HFF-Myc (cell line): Measurements from ENCODE around the gene MICAL1.

Experiments used
- DNase-seq: peaks from one replicate; pipeline ENCODE4 v3.0.0-alpha.2; 2011; ENCODE audit warnings: low read depth; ENCODE audit errors: extremely low read depth
- H3K4me3 ChIP-seq: replicated peaks from 2 replicates; pipeline ENCODE4 v1.5.1; 2011; ENCODE audit warnings: low read depth, mild to moderate bottlenecking, control low read depth, low read length
- CTCF ChIP-seq: IDR thresholded peaks from 2 replicates; pipeline ENCODE4 v1.5.1; 2012; ENCODE audit warnings: mild to moderate bottlenecking, low read depth, low read length, control low read depth; ENCODE audit errors: missing control alignments

The MICAL1 gene

DNA sequence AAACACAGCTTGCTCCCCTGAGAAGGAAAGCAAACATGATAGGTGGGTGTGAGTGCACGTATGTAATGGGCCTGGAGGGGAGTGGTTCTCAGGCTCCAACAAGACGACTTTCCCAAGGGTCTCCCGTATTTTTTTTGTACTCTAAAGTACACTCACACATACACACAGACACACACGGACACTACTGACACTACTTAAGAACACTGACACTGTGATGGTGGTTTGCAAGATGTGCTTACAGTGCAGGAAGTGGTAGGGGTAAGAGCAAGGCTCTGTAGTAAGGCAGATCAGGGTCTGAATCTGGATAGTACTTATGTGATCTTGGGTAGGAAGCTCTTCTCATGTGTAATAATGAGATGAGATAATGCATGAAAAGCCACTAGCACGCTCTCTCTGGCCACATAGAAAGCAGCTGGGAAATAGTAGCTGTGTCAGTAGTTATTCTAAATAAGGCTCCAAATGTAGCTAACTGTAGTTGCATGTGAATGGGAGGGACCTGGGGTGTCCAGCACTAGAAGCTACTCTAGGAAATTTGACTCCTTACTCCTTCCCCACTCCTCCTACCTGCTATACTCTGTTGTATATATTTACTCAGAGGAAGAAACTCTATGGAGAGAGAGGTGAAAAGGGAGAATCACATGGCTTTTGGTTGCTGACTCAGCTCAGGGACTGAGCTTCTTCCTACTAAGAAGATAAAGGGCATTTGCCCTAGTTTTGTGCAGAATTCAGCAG is 35.8 kb upstream of the MICAL1 start:
- TF ChIP-seq CTCF, result no peak
- H3K4me3 ChIP-seq, result no peak overlapping the region
- DNase-seq, result no peak

DNA sequence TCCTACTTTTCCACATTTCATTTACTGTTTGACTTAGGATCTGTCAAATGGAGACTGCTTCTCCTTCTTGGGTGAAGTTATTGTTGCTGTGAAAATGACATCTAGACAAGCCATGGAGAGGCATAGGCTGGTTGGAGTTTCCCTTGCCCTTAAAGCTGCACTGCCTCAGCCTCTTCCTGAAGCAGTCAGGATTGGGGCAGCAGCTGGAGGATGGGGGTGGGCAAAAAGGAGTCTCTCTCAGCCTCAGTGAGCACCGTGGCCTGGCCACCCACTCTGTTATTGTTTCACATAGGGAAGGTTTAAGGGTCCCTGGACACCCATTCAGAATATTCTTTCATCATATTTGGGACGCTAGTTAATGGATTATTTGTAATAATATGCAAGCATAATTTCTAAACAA is 35.1 kb upstream of the MICAL1 start:
- DNase-seq, result no peak
- H3K4me3 ChIP-seq, result no peak overlapping the region
- TF ChIP-seq CTCF, result no peak

- DNase-seq, result no peak
- TF ChIP-seq CTCF, result no peak
- no peak overlapping the region for H3K4me3 ChIP-seq
Measured at GRCh38 chr6:109488001-109488400, 32.4 kb upstream of the MICAL1 start.

DNA sequence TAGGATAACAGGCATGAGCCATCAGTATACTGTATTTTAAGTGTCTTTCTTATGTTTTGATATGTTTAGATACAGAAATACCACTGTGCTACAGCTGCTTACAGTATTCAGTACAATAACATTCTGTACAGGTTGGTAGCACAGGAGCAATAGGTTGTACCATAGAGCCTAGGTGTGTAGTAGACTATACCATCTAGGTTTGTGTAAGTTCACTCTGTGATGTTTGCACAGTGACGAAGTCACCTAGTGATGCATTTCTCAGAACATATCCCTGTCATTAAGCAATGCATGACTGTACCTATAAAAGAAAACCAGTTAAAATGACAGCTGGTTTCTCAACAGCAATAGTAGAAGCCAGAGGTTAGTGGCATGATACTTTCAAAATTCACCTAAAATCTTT is 30.5 kb upstream of the MICAL1 start:
- TF ChIP-seq CTCF, result no peak
- H3K4me3 ChIP-seq, result no peak overlapping the region
- DNase-seq, result no peak

DNA sequence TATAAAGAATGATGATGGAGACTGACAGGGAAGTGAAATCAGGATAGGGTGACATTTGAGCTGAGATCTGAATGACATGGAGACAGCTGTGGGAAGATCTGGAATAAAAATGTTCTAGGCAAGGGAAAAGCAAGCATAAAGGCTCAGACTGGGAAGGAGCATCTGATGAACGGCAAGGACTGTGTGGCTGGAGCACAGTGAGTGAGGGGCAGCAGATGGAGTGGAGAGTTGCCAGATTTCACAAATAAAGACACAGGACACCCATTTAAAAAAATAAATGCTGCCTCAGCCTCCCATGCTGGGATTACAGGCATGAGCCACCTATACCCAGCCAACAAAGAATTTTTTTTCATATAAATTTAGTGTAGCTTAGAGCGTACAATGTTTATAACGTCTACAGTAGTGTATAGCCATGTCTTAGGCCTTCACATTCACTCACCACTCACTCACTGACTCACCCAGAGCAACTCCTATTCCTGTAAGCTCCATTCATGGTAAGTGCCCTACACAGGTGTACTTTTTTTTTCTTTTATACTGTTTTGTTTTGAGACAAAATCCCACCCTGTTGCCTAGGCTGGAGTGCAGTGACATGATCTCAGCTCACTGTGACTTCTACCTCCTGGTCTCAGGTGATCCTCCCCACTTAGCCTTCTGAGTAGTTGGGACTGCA is 29.8 kb upstream of the MICAL1 start:
- no peak for DNase-seq
- H3K4me3 ChIP-seq, result no peak overlapping the region
- TF ChIP-seq CTCF, result no peak

DNA sequence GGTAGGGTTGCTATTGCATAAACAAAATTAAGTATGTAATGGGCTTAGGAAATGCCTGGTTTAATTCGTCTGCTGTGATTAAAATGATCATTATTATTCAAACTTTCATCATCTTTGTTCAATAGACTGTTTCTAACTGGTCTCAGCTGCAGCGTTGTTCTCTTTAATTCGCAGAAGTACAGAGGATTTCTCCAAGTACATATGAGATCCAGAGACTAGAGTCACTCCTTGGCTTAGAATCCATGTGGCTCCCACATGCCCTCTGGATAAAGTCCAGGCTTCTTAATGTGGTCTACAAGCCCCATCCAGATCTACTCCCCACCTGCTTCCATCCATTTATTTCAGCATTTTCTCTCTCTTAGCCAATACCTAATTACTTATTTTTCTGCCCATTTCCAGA is 28.6 kb upstream of the MICAL1 start:
- TF ChIP-seq CTCF, result no peak
- H3K4me3 ChIP-seq, result no peak overlapping the region; the same call in 1 of the 2 replicates
- DNase-seq, result no peak
